G401 (cell line): ENCODE data around the gene ATG16L1. TPM values are rescaled to one million over a fixed set of nuclear protein-coding genes. Genes with fewer than 3 reads are reported as not detected.
"Not testable (repeated sequence)": the region's sequence is repeated elsewhere in the genome, so short reads cannot be mapped to it uniquely, and the experiment has no call there.

Source experiments
- DNase-seq: peaks from one replicate; pipeline ENCODE4 v3.0.0-alpha.2; 2015; ENCODE audit warnings: low spot score
- in situ Hi-C: cut with HindIII; loops from 2 replicates; pipeline ENCODE4 v1.10.0; 2016; ENCODE audit warnings: low sequenced_read_pairs, mixed read lengths
- total RNA-seq: library from RNA; depleted of rRNA; stranded (reverse); fragments of >200 nt; shearing (Covaris generic); gene quantifications from 2 replicates; pipeline ENCODE4 v1.2.3, GENCODE V29; 2014

The ATG16L1 gene
- total RNA-seq, 1 experiment from 2014 or later, result 38.8 TPM

- DNase-seq, result no peak
- in situ Hi-C loops, result no loop called here
These were observed 62.9 kb downstream of the ATG16L1 start for GRCh38 chr2:233314180-233314925.

- no peak for DNase-seq
- in situ Hi-C loops, result no loop called here
These were observed 65.9 kb downstream of the ATG16L1 start for GRCh38 chr2:233317196-233317943.

- no peak for DNase-seq
- in situ Hi-C loops, result no loop called here
These were observed 67.8 kb downstream of the ATG16L1 start for GRCh38 chr2:233319256-233319655.

GRCh38 chr2:233320470-233320869 is 69.0 kb downstream of the ATG16L1 start:
- no peak for DNase-seq
- in situ Hi-C loops, result no loop called here

GRCh38 chr2:233321166-233321565 is 69.7 kb downstream of the ATG16L1 start:
- in situ Hi-C loops, result no loop called here
- DNase-seq, result no peak

- no peak for DNase-seq
- in situ Hi-C loops, result no loop called here
These were observed 72.4 kb downstream of the ATG16L1 start for GRCh38 chr2:233323851-233324250.

GRCh38 chr2:233325256-233325655 is 73.8 kb downstream of the ATG16L1 start:
- no peak for DNase-seq
- in situ Hi-C loops, result no loop called here

GRCh38 chr2:233325814-233326213 is 74.3 kb downstream of the ATG16L1 start:
- in situ Hi-C loops, result no loop called here
- no peak for DNase-seq

- DNase-seq, result no peak
- in situ Hi-C loops, result no loop called here
These were observed 75.0 kb downstream of the ATG16L1 start for GRCh38 chr2:233326500-233326899.

- no peak for DNase-seq
- in situ Hi-C loops, result no loop called here
These were observed 77.4 kb downstream of the ATG16L1 start for GRCh38 chr2:233328922-233329321.

- DNase-seq, result no peak
These were observed 78.1 kb downstream of the ATG16L1 start for GRCh38 chr2:233329489-233330135.

GRCh38 chr2:233331536-233331935 is 80.1 kb downstream of the ATG16L1 start:
- in situ Hi-C loops, result no loop called here
- DNase-seq, result no peak

More at GRCh38 chr2:233329489-233330135, 78.1 kb downstream of the ATG16L1 start:
- in situ Hi-C loops, result no loop called here

- no peak for DNase-seq
- in situ Hi-C loops, result no loop called here
These were observed 80.7 kb downstream of the ATG16L1 start for GRCh38 chr2:233332125-233332524.

GRCh38 chr2:233334915-233335314 is 83.4 kb downstream of the ATG16L1 start:
- in situ Hi-C loops, result no loop called here
- no peak for DNase-seq

GRCh38 chr2:233336091-233336490 is 84.6 kb downstream of the ATG16L1 start:
- DNase-seq, in situ Hi-C loops: not testable (repeated sequence)

- DNase-seq, result no peak
- in situ Hi-C loops, result no loop called here
These were observed 85.1 kb downstream of the ATG16L1 start for GRCh38 chr2:233336541-233336940.

GRCh38 chr2:233338046-233338445 is 86.6 kb downstream of the ATG16L1 start:
- DNase-seq, result no peak
- in situ Hi-C loops, result no loop called here

- in situ Hi-C loops, result no loop called here
- DNase-seq, result no peak
These were observed 87.4 kb downstream of the ATG16L1 start for GRCh38 chr2:233338812-233339368.

- no peak for DNase-seq
- in situ Hi-C loops, result no loop called here
These were observed 88.0 kb downstream of the ATG16L1 start for GRCh38 chr2:233339427-233339826.

- in situ Hi-C loops, result no loop called here
- no peak for DNase-seq
These were observed 89.8 kb downstream of the ATG16L1 start for GRCh38 chr2:233341296-233341695.
